GM18520 (cell line): ENCODE results near the gene N4BP2.

Experiments used
- ATAC-seq: cut with Tn5 transposase; IDR thresholded peaks from one replicate; pipeline ENCODE4 v1.9.1; 2021; ENCODE audit not compliant: unreplicated experiment

Gene N4BP2

GRCh38 chr4:40205259-40206198 lies 148.9 kb downstream of the N4BP2 start:
- peak; percentile 28 for ATAC-seq

GRCh38 chr4:40206426-40206825 lies 149.8 kb downstream of the N4BP2 start:
- no peak for ATAC-seq
